HT-29 (cell line): Measurements from ENCODE around the gene VPS18. TPM values are rescaled to one million over a fixed set of nuclear protein-coding genes. Genes with fewer than 3 reads are reported as not detected.

Experiments
- DNase-seq: peaks from one replicate; pipeline ENCODE4 v3.0.0-alpha.2; 2015; ENCODE audit warnings: low spot score
- total RNA-seq: library from RNA; depleted of rRNA; stranded (reverse); fragments of >200 nt; shearing (Covaris generic); gene quantifications from 2 replicates; pipeline ENCODE4 v1.2.3, GENCODE V29; 2014

The VPS18 gene
- total RNA-seq, 1 experiment from 2014 or later = 75.8 TPM

DNA sequence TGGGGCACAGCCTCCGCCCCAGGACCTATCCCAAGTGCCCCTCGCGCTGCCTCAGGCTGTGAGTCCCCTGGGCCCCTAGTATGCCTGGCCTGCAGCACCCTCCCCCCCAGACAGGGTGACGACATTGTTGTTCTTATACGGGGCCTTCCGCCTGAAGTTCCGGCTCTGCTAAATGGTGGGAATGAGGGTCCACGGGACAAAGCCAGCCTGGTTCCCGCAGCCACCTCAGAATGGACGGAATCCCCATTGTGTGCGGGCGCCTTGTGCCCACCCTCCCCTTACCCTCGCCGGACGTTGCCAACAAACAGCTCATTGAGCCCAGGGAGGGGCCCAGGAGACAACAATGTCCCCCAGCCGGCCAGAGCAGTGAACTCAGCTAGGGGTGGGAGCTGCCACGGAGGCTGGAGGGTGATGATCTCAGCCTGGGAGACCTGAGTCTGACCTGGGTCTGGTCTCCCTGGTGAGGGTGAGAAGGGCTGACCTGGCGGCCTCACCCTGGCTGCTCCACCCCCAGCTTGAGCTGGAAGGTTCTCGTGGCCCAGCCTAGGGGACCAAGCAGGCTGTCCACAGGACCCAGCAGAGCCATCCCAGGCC lies 24.6 kb downstream of the VPS18 start:
- DNase-seq = no peak

DNA sequence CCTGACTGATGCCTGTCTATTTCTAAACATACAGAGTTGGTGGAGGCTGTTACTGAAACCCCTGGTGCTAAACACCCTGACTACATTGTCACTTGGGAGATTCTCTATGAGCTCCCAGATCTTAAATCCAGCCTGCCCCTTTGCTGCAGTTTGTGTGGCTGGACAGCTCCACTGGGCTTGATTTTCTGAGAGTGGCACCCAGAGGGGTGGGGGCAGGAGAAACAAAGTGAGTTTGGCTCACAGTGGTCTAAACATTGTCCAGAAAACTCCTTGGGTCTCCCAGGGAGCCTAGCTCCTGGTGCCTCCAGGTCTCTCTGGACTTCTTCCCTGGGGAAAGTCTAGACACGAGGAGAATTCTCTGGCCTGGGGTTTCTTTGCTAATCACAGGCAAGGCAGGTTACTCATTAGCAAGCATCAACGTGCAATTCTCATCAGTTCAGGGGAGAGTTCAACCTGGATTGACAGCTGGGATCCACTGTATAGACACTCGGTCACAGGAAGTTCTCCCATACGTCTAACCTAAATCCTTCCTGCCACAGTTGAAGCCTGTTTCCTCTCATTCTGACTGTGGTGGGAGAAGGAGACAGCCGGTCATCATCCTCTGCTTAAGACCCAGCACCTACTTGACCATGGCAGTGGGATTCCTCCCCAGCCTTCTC lies 27.8 kb downstream of the VPS18 start:
- no peak for DNase-seq

DNA sequence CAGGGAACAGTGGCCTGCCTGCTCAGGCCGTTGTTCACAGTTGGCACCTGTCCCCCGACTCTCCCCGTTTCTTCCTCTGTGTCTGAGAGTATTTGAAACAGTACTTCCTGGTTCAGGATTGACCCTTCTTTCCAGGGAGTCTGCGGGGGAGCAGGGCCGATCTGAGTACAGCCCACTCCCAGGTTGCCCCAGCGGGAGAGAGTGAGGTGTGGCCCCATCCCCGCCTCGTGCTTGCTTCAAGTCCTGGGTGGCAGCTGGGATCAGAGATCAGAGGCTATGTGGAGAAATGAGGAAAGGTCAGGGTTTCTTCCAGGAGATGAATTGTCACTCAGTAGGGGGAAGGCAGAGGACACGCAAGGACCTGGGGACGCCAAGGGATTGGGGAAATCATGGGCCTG lies 28.4 kb downstream of the VPS18 start:
- no peak for DNase-seq

DNA sequence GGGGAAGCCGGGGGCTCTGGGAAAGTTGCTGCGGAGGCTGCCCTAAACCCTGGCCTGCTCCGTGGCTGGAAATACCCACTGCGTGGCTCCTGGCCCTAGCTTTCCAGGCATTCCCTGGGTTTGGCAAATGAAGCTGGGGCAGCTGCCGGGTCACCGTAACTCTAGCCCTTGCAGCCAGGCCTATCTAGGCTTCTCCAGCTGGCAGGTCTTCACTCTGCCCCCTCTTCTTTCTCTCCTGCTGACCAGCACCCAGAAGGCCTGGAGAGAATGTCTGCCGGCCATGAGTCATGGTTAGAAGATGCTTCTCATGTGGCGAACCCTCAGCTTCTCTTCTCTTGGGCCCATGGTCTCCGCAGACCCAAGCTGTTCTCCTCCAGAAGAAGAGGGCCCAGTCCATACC lies 29.3 kb downstream of the VPS18 start:
- DNase-seq = no peak

DNA sequence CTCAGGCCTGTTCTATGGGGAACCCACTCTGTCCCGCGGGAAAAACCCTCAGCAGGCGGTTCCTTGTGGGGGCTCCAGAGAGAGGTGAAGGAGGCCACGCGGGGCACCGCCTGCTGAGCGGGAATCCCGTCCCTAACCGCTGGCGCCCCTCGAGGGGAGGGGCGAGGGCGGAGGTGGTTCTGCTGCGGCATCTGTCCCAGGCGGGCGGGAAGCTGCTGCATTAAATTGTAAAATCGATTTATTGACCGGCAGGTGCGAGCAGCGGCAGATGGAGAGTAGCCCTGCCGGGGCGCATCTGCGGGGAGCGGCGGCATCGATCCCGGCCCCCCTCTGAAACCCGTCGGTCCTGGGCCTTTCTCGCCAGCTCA lies 31.2 kb downstream of the VPS18 start:
- no peak for DNase-seq

DNA sequence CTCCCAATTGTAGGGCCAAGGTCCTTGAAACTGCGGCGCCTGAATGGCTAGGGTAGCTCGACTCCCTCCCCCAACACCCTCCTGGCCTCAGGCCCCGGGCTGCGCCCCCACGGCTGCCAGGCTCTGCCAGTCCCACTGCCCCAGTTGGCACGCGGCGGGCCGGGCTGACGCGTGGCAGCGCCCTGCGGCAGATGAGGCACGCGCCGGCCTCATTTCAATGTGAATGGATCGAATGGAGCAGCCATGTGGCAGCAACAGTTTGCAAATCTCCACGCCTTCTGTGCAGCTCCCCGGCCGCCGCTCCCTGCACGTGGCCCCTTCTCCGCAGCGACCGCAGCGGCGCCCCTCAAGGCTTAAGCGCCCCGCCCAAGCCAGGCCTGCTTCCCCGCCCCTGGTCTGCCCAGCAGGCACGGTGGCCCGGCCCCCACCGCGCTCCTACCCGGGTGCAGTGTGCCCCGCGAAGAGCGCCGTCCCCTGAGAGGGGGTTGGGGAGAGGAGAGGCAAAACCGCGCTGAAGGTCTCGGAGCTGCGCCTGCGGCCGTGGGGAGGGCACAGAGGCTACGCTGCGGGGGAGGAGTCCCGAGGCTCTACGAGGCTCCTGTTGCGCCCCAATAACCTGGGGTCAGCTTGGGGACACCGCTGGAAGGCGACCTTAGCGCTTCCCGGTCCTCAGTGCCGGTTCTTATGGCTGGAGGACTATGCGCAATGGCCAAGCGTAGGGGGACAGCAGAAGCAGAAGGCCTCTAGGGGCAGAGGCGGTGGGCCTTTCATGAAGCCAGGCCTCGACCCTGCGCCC lies 31.8 kb downstream of the VPS18 start:
- DNase-seq = no peak

DNA sequence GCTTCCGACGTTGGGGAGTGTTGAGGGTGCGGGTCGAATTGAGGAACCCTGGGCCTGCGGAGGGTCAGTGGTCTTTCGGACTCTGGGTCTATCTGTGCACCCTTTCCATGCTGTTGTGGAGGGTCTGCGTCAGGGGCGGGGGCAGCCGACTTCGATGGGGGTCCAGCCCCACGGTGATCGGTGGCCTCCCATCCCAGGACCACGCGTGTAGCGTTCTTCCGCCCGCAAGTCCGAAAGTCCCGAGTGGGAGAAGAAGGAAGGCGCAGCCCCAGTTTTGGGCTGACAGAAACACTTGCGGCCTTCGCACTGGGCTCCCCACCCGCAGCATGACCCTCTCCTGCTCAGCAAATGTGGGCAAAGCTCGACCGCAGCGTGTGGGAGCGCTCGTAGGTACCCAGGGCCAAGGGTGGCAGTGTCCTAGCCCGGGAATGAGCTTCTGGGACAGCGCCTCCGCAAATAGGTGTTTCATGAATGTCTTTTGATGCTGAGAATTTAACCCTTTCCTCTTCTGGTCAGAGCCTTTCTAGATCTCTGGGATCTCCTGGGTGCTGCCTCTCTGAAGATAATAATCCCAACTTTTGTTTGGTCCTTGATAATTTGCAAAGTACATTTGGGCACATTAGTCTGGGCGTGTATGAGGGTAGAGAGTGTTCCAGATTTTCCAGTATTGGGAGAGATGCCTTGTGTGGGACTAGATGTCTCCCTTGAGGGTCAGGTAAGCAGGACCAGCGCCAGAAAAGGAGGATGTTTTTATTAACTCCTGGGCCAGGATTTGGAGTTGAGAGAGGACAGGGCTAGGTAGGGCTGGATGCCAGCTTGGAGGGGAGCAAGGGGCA lies 32.6 kb downstream of the VPS18 start:
- DNase-seq = no peak

DNA sequence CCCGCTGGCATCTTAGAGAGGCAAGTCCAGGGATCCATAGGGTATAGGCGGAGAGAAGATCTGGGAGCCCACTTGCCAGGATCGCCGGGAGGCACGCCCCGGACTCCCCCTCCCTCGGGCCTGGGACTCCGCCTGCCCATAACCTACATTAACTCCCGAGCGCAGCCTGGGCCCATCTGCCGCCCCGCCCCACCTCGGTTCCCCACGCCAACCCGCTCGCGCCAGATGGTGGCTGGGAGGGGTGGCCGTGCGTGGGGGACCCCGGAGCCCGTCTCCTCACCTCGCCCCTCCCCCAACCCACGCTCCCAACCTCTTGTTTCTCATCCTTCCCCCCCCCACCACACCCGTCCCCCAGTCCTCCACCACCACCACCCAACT lies 33.2 kb downstream of the VPS18 start:
- no peak for DNase-seq

DNA sequence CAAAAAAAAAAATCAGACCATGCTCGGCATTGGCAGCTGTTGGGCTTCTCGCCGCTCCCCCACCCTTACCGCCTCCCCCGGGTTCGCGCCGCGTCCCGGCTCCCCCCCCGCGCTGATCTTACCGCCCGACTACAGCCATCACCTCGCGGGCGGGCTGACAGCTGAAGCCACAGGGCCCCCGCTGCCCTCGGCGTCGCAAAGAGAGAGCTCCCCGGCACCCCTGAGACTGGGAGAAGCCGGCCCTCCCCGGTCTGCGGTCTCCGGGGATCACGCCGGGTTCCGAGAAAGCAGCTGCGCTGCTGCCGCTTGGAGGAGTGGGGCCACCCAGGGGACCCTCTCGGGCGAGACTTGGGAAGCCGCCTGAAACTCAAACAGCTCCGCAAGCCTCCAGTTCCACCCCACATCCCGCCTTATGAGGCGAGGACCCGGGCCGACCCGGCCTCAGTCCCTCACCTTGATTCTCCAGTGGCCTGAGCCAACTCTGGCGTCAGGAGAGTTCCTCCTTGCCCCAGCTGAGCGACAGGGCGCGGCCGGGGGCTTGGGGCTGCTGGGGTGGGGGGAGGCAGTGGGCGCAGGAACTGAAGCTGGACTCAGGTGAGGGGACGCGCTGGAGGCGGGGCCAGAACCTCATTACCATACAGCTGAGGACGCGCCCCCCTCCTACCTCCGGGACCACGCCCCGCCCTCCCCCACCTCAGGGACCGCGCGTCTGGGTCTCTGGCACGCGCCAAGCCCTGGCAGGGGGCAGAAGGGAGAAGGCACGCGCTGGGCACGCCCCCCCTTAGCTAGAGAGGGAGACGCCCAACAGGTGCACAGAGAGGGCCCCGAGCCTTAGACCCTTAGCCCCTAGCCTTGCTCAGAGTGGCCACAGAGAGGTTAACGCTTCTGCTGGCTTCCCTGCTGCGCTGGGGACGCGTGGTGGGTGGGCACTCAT lies 33.9 kb downstream of the VPS18 start:
- DNase-seq = no peak

DNA sequence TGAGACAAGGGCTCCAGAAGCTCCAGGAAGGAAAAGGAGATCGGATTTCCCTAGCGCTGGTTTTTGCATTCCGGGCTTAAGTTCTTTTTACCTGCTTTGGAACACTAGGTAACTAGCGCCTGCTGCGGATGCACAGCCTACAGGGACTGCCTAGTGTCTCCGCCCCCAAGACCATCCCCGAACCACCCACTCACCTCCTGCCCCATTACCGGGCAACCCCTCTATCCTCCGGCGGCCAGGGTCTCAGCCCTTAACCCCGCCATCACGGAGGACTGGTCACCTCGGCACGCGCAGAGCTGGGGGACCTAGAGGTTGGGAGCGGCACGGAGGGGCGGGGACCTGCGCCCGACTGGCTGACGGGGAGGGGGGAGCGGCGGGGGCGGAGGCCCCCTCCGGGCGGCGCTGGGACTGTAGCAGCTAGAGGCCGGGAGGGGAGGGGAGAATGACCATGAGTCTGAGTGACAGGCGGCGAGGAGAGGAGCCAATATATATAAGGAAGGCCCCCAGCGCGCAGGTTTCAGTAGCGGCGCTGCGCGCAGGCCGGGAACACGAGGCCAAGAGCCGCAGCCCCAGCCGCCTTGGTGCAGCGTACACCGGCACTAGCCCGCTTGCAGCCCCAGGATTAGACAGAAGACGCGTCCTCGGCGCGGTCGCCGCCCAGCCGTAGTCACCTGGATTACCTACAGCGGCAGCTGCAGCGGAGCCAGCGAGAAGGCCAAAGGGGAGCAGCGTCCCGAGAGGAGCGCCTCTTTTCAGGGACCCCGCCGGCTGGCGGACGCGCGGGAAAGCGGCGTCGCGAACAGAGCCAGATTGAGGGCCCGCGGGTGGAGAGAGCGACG lies 34.8 kb downstream of the VPS18 start, which contains the start of gene DLL4:
DLL4 (plus strand) TSS at position 520 of the 839 bp plus-strand sequence. CDS start 329 bp downstream, outside the sequence.
- DNase-seq = peak; percentile 83

DNA sequence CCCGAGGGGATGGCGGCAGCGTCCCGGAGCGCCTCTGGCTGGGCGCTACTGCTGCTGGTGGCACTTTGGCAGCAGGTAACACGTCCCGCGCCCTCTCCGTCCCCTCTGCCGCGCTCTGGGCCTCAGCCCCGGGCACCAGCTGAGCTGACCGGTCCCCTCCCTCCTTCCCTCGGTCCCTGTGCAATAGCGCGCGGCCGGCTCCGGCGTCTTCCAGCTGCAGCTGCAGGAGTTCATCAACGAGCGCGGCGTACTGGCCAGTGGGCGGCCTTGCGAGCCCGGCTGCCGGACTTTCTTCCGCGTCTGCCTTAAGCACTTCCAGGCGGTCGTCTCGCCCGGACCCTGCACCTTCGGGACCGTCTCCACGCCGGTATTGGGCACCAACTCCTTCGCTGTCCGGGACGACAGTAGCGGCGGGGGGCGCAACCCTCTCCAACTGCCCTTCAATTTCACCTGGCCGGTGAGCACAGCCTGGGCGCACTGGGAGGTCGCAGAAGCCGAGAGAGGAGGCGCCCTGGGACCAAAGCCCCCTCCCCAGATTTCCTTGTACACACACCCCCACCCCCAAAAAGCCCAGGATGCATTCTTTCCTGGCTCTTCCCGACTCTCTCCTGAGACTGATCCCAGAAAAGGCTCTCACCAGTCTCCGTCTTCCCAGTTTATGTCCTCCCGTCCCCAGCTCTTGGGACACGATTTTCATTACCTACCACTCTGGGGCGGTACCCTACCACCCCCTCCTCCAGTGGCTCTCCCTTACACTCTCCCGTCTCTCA lies 35.6 kb downstream of the VPS18 start:
- DNase-seq = peak; percentile 63

DNA sequence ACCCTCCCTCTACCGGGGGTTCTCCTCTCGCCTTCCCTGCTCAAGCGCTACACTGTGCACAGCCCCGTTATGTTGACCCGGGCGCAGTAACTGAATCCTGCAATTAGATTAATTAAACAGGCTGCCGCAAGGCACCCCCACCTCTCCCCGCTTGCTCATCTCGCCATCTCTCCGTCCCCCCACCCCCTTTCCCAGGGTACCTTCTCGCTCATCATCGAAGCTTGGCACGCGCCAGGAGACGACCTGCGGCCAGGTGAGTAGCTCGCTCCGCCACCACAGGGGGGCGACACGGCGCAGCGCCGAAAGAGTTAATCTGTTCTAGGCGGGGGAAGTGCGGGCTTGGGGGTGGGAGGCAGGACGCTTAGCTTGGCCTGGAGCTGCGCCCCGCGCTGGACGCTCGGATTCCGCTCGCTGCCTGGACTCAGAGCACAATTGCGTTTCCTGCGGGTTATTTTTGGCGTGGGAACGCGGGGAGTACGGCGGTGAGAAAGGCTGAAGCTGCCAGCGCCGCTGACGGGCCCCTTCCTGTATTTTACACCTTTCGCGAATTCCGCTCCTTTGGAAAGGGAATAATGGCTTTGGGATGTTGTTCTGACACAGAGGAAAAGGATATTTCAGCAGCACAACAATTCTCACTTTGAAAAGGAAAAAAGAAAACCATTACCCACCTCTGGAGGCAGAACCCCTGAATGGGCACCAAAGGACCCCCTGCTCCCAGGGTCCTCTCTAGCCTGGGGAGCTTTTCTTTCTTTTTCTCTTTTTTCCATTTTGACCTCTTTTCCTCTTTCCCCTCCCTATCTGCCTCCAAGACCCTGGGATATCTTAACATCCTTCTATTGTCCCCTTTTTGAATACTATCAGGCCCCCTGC lies 36.4 kb downstream of the VPS18 start:
- DNase-seq = peak; percentile 74

DNA sequence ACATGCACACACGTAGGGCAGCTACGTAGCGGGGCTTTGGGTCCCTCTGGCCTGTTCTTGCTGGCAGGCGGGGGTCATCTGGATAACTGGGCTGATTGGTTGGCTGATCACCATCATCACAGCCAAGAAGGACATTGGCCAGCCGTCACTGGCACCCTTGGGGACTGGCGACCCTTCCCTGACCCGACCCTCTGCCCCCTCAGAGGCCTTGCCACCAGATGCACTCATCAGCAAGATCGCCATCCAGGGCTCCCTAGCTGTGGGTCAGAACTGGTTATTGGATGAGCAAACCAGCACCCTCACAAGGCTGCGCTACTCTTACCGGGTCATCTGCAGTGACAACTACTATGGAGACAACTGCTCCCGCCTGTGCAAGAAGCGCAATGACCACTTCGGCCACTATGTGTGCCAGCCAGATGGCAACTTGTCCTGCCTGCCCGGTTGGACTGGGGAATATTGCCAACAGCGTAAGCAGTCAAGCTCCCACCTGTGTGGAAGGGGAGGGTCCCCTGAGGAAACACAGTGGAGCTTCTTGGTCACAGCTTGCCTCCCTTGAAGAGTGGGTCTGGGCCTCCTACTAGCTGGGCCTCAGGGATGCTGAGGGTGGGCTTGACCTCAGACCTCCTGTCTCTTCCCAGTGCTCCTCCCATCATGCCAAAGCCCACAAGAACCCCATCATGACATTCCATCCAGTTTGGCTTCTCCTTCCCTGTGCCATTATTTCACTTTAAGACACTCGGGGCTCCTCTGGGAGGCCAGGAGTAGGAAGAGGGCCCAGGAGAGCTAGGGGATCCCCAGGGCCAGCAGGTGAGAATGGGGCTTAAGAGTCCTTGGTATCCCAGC lies 37.3 kb downstream of the VPS18 start:
- DNase-seq = no peak

DNA sequence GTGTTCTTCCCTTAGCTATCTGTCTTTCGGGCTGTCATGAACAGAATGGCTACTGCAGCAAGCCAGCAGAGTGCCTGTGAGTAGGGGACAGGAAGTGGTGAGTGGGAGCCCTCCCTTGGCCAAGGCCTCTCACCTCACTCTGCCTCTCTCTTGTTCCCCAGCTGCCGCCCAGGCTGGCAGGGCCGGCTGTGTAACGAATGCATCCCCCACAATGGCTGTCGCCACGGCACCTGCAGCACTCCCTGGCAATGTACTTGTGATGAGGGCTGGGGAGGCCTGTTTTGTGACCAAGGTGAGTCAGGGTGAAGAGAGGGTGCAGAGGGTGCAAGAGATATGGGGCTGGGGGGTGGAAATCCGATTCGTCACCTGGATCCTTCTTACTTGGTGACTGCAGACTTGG lies 37.9 kb downstream of the VPS18 start:
- DNase-seq = peak; percentile 42

DNA sequence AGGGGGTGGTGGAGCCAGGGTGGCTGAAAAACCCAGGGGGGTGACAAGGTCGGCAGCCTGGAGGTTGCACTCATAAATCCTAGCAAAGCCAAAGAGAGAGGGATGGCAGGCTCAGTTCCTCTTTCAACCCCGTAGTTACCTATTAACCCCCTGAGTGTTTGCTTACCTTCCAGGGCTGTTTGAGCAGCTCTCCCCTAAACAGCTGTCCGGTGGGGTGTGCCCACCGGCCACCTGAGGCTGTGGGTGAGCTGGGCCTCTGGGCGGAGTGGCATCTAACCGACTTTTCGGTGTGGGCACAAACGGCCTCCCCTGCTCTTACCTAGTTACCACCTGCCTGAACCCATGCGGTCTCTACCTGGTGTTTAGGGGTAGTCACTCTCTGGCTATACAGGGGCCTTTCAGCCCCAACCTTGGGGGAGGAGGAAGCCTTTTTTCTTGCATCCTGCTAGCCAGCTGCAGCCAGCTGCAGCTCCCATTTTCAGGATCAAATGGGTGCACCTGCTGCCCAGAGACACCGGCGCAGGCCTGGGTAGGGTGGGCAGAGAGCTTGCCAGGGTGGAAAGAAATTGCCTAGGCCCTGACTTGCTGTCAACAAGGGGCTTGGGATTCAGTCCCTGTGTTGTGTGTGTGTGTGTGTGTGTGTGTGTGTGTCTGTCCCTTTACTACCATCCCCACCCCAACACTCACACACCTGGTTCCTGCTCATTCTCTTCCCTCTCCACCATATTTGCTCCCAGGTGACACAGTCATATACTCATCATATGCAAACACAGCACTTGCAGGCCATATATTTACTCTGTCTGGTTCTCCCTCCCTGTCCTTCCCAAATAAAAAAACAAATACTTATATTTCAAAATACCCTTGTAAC lies 38.6 kb downstream of the VPS18 start:
- peak; percentile 59 for DNase-seq

DNA sequence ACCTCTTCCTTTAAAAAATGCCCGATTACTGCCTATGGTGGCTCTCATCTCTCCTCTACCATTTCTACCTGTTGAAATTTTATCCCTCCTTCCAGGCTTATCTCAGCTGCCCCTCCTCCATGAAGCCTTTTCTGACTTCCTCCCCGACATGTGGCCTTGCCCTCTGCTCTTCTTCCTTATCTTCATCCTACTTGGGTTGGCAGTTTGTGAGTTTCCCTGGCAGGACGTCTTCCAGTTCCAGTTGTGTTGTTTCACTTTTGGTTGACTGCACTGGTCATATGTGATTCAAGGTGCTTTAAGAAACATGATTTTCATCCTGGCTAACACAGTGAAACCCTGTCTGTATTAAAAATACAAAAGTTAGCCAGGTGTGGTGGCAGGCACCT lies 39.3 kb downstream of the VPS18 start:
- peak; percentile 33 for DNase-seq
